DMS53 treated with DMSO at 0.1 percent for 48 hours (cell line): ENCODE results near the gene CSH1.
"Not testable (repeated sequence)": the region's sequence is repeated elsewhere in the genome, so short reads cannot be mapped to it uniquely, and the experiment has no call there.

Experiments used
- DNase-seq: peaks from one replicate; lab custom pipeline; 2025; ENCODE audit not compliant: unreplicated experiment; lab: John Stamatoyannopoulos, UW

Gene CSH1

DNA sequence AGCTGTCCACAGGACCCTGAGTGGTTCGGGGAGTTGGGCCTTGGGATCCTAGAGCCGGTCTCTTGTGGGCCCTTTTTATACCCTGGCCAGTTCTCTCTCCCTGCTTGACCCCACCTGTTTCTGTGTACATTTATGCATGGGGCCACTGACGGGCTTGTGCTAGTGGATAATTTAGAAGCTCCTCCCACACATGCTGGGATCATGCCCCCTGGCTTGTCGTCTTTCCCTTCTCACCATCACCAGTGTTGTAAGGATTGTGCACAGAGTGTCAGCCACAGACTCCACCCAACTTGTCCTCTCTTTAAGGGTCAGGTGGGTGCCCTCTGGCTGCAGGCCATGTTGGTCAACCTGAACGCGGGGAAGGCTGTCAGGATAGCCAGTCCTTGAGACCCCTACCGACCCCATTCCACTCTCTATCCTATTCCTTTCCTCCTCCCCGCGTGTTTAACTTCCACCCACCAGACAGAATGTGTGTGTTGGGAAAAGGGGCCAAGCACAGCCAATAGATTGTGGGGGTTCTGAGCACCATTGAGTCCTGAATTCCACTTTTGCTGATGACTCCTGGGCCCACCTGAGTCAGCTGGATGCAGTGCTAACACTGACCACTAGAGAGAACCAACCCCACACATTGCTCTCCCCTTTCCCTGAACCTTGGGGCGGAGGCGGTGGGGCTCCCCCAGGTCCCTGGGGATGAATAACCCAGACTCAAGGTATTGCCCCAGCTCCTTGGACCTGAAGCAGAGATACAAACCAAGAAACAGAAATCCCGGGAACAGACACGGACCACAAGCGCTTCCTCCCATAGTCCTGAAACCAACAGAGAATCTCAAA is at the start of gene CSH1:
CSH1 (minus strand) TSS at position 51 of the 831 bp plus-strand sequence. CDS start 63 bp downstream, outside the sequence.
- DNase-seq, result not testable (repeated sequence)

DNA sequence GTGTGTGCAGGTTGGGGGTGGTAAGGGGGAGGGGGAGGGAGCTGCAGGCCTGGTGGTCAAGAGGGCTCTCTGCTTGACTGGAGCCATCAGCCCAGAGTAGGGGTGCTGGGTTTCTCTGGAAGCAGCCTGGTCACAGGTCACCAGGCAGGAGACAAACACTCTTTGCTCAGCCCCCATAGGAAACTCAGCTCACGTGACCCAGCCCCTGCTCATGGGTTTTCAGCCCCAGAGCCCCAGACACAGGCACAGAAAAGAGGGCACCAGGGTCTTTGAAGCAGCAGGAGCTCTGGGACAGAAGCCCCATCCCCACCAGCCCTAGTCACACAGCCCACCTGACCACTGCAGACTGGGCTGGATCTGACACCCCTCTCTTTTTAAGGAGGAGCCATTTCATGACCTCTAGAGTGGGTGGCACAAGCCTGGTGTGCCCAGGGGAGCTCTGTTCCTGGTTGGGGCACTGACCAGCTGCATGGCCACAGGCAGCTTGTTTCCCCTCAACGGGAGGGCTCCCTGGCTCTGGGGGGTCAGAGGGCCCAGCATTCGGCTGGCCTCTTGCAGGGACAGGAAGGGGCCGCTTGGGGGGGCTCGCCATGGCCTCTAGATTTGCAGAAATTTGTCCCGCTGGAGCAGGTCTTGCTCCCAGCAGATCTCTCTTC is 49.5 kb upstream of the CSH1 start:
- no peak for DNase-seq

DNA sequence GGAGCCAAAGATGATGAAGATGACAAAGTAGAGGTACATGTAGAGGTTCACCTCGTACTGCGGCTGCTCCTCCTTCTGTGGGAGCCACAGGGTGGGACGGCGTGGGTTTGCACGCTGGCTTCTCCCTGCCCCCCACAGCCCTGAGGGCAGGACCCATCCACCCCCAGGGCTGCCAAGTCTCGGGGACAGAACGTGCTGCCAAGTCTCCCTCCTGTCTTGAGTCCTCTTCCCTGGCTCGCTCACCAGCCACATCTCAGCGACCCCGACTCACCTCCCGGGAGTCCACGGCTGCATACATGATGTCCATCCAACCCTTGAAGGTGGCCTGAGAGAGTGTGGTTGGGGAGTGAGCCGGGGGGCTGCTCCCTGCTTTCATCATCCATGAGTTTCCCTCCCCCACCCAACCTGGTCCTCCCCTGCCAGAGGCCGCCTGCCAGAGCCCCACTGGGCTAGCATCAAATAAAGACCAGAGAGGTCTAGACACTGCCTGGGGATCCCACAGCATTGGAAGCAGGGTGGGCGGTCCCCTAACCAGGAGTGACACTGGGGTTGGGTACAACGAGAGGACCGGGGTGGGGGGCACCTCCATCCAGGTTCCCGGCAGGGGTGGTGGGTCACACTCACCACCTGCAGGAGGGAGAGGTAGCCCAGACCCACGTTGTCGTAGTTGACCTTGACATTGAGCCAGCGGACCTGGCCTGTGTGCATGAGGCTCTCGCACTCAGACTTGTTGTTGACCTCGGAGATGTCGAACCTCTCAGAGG is 48.5 kb upstream of the CSH1 start:
- no peak for DNase-seq

DNA sequence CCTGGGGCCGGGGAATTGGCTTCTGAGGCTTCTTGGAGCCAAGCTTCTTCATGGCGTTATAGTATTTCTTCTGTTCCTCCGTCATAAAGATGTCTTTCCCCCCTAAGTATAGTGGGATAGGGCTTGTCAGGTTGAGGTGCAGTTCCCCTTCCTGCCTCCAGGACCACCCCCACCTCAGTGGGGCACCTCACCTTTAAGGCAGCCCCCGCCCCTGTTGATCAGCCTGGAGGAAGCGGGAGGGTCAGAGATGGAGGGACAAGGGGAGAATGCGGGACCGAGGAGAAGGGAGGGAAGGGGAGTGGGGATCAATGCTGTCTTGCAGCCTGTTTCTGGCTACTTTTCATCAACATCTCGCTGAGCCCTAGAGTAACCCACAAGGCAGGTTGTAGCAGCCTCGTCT is 47.4 kb upstream of the CSH1 start:
- no peak for DNase-seq

DNA sequence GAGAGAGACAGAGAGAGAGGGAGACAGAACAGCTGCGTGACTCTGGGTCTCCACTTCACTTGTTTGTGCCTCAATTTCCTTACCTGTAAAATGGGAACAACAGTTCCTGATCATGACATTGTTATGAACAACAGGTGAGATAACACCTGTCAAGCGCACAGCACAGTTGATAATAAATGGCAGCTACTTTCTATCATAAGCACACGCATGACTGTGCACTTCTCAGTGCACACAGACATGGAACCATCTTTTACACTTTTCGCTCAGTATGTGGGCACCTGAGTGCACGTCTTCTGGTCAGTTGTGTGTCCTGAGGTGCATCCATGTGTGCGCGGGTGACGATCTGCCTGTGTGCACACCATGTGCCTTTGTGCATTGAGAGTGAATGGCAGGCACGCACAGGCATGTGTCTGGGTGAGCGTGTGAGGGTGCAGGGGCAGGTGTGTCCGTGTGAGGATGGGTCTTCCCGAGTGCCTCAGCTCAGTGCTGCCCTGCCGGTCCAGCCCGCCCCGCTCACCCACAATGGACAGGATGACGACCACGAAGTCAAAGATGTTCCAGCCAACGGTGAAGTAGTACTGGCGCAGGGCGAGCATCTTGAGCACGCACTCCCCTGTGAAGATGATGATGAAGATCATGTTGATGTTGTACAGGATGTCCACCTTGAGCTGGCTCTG is 46.1 kb upstream of the CSH1 start:
- no peak for DNase-seq

DNA sequence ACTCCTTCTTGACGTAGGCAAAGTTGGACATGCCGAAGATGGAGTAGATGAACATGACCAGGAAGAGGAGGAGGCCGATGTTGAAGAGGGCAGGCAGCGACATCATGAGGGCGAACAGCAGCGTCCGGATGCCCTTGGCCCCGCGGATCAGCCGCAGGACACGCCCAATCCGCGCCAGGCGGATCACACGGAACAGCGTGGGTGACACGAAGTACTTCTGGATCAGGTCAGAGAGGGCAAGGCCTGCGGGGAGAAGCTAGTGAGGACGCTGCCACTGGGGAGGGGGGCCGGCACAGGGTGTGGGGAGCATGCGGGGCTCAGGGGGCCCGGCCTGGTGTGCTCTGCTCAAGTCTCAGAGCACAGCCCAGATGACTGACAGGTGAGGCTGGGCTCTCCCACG is 45.4 kb upstream of the CSH1 start:
- DNase-seq, result no peak

DNA sequence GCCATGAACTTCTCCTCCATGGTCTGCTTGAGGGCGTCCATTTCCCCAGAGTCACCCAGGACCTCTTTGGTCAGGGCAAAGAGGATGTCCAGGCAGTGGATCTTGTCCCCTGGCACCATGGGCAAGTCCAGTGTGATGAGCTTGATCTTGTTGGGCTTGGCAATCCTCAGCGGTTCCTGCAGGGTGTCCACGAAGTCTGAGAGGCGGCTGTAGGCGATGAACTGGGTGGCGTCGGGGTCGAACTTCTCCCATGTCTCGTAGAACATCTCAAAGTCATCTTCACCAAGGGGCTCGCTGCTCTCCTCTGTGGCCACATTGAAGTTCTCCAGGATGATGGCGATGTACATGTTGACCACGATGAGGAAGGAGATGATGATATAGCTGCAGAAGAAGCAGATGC is 44.8 kb upstream of the CSH1 start:
- no peak for DNase-seq

DNA sequence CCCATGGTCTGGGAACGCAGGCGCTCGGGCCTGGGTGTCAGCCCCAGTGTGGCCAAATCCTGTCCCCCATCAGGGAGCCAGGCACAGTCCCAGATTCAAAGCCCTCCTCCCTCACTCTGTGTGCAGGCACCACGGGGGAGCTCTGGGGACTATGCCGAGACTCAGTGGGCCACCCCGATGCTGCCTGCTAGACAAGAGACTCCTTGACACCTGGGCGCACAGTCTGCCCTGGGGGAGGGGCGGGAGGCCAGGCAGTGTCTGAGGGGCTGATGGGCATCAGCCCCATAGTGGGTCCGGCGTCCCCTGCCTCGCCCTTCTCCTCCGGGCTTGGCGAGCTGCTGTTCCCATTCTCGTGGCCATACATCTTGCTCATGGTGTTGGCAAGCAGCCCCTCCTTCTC is 44.2 kb upstream of the CSH1 start:
- DNase-seq, result no peak

DNA sequence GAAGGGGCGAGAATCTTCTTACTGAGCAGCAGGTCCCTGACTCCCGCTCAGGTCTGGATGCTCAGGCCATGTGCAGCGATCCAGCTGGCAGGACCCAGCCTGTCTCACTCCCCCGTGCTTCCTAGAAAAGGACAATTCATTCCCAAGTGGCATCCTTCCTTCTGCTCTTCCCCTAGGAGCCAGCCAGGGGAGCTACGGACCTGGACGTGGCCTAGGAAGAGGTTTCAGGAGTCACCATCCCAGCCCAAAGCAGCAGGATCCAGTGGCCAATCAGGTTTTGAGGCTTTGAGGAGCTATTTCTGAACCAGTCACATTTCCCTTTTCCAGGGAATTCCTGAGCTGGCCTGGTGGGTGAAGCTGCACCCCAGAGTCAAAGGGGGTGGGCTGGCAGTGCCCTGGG is 43.5 kb upstream of the CSH1 start:
- DNase-seq, result no peak

DNA sequence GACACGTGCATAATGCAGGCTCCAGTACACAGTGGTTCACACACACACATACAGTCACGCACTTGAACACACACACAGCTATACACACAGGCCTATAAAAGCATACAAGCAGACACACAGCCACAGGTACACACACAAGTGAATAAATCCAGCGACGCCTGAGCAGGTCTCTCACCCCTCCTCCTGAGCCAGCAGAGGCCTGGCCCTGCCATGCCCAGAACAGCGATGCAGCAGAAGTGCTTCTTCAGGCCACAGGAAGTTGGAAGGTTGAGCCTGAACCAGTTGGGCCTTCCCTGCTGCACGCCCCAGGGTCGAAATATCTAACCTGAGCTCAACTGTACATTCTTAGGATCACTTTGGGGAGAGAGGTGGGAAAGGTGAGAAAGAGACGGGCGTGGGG is 43.0 kb upstream of the CSH1 start:
- DNase-seq, result no peak

DNA sequence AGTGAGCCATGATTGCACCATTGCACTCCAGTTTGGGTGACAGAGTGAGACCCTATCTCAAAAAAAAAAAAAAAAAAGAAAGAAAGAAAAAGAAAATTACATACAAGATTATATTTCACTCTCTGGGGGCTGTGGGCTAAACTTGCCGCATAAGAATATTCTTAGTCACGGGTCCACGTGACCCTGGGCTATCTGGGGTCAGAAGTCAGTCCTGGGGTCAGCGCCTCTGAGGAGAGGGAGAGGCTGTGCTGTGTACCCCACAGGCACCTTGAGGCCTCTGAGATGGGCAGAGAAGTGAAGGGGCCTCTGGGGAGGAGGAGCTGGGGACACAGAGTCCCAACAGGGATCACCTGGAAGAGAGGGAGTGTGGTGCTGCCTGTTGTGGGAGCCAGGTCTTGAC is 41.5 kb upstream of the CSH1 start:
- no peak for DNase-seq

DNA sequence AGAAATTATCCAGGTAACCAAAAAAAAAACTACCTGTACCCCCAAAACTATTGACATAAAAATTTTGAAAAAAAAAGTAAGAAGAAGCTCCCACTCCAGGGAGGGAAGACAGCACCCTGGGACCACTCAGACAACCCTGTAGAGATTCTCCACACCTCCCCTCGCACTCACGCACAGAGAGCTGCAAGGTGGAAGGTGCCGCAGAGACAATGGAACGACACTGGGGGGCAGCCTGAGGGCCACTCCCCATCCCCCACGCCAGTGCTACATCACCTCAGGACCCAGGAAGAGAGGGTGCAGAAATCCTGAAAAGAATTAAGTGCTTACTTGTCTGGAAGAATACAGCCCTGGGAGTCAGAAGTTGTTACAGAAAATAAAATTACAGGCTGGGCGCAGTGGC is 40.9 kb upstream of the CSH1 start:
- no peak for DNase-seq

DNA sequence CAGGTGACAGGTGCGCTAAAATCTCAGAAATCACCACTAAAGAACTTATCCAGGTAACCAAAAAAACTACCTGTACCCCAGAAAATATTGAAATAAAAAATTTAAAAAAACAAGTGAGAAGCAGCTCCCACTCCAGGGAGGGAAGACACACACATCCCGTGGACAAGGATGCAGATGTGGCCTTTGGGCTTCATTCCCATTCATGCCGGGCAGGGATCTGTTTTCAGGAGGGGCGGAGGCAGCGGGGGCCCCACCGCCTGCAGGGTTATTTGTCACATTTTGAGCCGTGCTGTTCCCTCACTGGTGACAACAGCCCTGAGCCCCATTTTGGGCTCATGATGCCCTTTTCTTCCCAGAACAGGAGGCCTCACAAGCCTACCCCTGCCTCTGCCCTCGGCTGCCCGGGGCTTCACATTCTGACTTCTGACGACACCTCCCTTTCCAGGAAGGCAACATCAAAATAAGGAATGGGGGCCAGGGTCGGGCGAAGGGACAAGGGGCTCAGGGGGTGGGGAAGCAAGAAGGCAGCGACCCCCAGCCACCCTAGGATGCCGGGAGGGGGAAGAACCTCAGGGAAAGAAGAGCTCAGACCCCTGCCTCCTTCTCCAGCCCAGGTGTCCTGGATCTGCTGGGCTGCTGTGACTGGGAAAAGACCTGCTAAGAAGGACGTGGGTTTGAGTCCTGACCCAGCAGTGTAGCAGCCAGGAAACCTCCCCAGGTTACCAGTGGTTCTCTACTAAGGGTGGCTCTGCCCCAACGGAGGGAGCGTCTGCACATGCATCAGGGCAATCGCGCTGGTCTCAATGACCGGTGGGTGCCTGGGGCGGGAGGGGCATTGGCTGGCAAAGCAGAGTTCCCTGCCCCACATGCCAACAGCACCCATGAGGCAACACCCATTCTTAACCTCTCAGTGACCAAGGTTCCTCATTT is 38.1 kb upstream of the CSH1 start:
- DNase-seq, result no peak

DNA sequence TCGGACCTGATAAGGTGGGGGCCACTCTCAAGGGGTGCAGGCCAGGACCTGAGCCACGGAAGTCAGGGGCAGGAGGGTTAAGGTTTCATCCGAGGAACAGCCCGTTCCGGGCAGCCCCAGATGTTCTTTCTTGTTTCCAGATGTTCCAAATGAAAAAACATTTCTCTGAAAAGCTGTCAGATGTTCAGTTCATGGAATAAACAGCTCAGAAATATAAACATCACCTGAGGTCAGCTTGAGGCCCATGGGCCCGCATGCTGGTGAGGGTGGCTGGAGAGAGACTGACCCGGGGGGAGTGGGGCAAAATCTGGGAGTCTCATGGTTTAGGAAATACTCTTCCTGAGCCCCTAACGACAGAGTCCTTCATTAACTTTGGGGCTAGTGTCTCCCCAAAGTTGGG is 37.2 kb upstream of the CSH1 start:
- no peak for DNase-seq

DNA sequence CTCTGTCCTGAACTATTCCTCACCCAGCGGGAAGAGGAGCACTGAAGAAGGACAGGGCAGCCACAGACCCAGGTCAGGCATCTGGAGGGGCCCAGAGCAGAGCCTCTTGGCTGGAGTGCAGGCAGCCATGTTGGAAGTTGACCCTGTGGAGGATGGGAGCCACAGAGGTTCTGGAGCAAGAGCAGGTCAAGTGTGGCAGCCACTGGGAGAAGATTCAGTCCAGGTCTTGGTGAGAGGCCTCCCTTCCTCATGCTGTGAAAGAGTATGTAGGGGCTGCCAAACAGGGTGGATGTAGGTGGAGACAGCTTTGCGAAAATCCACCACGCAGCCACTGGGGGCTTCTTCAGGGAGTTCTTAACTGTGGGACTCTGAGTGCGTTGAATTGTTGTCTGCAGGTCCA is 36.3 kb upstream of the CSH1 start:
- DNase-seq, result no peak

DNA sequence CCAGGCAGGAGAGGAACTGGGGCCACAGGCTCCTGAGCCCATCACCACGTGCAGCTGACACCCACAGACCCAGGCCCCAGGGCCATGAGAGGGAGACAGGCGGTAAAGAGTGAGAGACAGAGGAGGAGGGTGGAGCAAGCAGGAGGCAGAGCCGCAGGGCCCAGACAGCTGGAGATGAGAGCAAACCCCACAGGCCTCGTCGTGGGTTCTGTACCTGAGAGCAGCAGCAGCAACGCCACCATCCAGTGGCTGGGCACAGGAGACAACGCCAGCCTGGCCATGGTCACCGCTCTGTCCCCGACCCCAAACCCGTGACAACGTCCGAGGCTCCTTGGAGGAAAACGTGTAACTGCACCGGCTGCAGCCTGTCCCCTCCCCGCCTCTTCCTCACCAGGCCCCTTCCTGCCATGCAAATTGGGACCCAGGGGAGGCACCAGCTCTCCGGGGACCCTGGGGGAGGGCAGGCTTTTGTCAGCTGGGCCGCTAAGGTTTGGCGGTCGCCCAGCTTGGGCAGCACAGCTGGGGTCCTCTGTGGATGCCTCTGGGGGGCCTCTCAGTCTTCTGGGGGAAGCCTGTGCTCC is 35.7 kb upstream of the CSH1 start, which contains the start of gene CD79B:
CD79B (minus strand) TSS at position 351 of the 581 bp plus-strand sequence; CDS start at position 281, 70 bp downstream.
- no peak for DNase-seq

DNA sequence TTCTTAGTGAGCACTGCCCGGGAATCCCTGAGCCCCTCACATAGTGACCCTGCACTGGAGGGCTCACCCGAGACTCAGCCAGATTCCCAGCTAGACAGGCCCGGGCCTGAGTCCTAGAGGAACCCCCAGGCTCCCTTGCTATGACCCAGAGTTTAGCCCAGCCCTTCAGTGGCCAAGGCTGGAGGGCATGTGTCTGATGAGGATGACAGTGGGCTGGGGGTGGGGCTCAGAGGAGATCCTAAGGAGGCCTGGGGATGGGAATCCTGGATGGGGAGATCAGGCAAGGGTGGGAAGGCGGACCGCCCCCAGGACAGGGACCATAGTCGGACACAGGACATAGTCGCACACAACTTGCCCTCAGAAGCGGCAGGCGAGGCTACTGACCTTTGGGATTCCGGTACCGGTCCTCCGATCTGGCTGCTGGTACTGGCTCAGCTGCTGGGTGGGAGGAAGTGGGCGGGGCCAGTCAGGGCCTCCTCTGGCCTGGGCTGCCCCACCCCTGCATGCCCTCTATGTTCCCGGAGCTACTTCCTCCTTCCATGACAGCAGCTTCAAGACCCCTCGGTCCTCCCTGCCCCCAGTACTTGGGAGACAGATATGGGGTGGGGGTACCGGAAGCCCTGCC is 34.7 kb upstream of the CSH1 start:
- DNase-seq, result no peak

DNA sequence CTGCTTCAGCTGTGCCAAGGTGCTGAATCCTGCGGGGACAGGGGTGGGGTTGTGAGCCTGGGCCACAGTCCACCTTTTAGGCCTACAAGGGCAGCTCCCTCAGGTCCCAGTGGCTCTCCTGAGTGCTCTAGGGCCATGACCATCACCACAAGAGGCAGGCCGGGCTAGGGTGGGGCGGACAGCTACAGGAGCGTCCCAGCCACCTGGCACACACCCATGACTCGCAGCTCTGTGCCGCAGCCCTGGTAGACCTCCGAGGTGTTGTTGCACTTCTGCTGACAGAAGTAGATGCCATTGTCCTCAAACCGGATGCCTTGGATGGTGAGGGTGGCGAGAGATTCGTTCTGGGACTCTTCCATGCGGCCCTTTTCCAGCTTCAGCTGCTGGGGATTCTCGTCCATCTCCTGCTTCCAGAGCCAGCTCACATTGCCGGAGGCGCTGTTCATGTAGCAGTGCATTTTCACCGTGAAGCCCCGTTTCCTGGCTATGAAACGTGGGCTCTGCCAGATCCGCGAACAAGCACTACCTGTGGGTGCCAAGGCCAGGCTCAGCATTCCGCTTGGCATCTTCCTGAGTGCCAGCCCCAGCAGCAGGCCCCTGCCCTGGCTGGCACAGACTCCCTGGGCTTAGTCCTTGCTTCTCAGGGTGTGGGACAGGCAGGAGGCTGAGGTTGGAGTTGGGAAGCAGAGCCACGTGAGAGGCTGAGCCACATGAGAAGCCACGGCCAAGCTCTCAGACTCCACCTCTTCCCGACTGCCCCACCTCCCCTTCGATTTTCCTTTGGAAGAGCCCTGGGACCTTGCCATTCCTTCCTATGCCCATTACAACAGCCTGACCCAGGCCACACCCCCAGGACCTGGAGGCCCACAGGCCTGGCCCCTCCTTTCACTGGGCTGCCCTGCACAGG is 33.7 kb upstream of the CSH1 start:
- no peak for DNase-seq
